Mammary epithelial cell (primary cell): ENCODE data around the gene TRAM2.

ENCODE experiments used
- CTCF ChIP-seq, 2 donors: IDR thresholded peaks in 1 of 2; conservative IDR thresholded peaks in 1 of 2; 2 replicates each; pipeline ENCODE4 v1.5.1; 2011 to 2012; ENCODE audit warnings: inconsistent platforms in 2 of 2, low read length in 2 of 2, mild to moderate bottlenecking in 2 of 2, control low read depth in 1 of 2, low read depth in 1 of 2; ENCODE audit not compliant: insufficient read depth in 1 of 2; ENCODE audit errors: extremely low read depth in 1 of 2
- EZH2 ChIP-seq: IDR thresholded peaks from 2 replicates; pipeline ENCODE4 v1.6.1; 2012; ENCODE audit warnings: low read length, inconsistent platforms, borderline replicate concordance

DNA sequence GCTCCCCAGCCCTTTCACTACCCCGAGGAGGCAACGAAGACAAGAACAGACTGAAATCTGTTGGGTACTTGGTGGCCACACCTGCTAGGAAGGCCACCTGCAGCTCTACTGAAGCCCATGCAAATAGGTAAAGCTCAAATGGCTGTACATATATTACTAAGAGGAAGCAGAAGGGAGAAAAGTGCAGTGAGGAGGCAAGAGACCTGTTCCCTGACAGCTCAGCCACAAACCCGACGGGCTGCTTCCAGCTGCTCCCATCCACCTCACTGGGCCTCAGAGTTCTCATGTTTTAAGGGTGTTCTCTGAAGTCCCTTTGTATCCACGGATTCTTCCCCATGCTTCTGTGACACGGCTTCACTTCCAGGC lies 24.6 kb downstream of the TRAM2 start:
- no peak for TF ChIP-seq CTCF (conservative IDR thresholded peaks at IDR 0.05 in 1 of 2, IDR thresholded peaks at IDR 0.05 in 1 of 2; ENCODE audit: extremely low read depth in 1 of 2, insufficient read depth in 1 of 2, low read depth in 1 of 2, low read length in 2 of 2)
- TF ChIP-seq EZH2, result no peak
